Gastroesophageal sphincter (tissue), 4 donors: ENCODE data around the gene KRTDAP. TPM values are rescaled to one million over a fixed set of nuclear protein-coding genes. Genes with fewer than 3 reads are reported as not detected.

Source experiments
- ATAC-seq: fragments of 150-250 bp; one replicate; pipeline ENCODE4 v1.9.1; 2016; ENCODE audit warnings: mild to moderate bottlenecking, moderate library complexity
- H3K27ac ChIP-seq, 4 donors: fragments of 200-600 bp; sonication (generic) in 3 of 4; 1 replicate in 3 of 4; 2 replicates in 1 of 4; pipeline ENCODE4 v1.5.1; 2016 to 2019
- H3K27me3 ChIP-seq: fragments of 200-600 bp; sonication (generic); one replicate; pipeline ENCODE4 v1.5.1; 2019
- H3K36me3 ChIP-seq, 2 donors: fragments of 200-600 bp; sonication (generic); one replicate each; pipeline ENCODE4 v1.5.1; 2019; ENCODE audit warnings: control low read depth in 1 of 2
- H3K4me1 ChIP-seq, 3 donors: fragments of 200-600 bp; sonication (generic); 1 replicate in 2 of 3; 2 replicates in 1 of 3; pipeline ENCODE4 v1.5.1; 2016 to 2019; ENCODE audit warnings: control low read depth in 2 of 3
- H3K4me3 ChIP-seq, 2 donors: fragments of 200-600 bp; sonication (generic); one replicate each; pipeline ENCODE4 v1.5.1; 2019; ENCODE audit warnings: mild to moderate bottlenecking in 1 of 2, moderate library complexity in 1 of 2
- H3K9me3 ChIP-seq, 3 donors: fragments of 200-600 bp; sonication (generic); one replicate each; pipeline ENCODE4 v1.5.1; 2017 to 2019; ENCODE audit warnings: control low read depth in 2 of 3
- CTCF ChIP-seq, 4 experiments: fragments of 200-600 bp in 2 of 4; fragments of 450-650 bp in 2 of 4; sonication (generic) in 1 of 4; IDR thresholded peaks; one replicate each; pipeline ENCODE4 v1.5.1; 2017 to 2019; ENCODE audit warnings: antibody characterized with exemption in 4 of 4, mild to moderate bottlenecking in 2 of 4, moderate library complexity in 2 of 4
- EP300 ChIP-seq: sonication (generic); formaldehyde crosslinking; IDR thresholded peaks from one replicate; pipeline ENCODE4 v1.6.1; 2017; ENCODE audit warnings: antibody characterized with exemption, mild to moderate bottlenecking
- POLR2A ChIP-seq, 2 donors: fragments of 450-650 bp; IDR thresholded peaks; one replicate each; pipeline ENCODE4 v1.6.1; 2017; ENCODE audit warnings: antibody characterized with exemption in 2 of 2, mild to moderate bottlenecking in 2 of 2, moderate library complexity in 1 of 2
- POLR2AphosphoS5 ChIP-seq: sonication (generic); formaldehyde crosslinking; IDR thresholded peaks from one replicate; pipeline ENCODE4 v1.6.1; 2017; ENCODE audit warnings: antibody characterized with exemption
- WGBS, 2 donors: methylation state at CpG; one replicate each; pipeline ENCODE4 v1.1.5; 2018; ENCODE audit warnings: low coverage in 1 of 2; 5-methylcytosine and 5-hydroxymethylcytosine counted together
- total RNA-seq, 4 donors: library from RNA; depleted of rRNA; stranded (reverse); fragments of >200 nt; gene quantifications; one replicate each; pipeline ENCODE4 v1.1.0, GENCODE V29; 2016

KRTDAP gene
- total RNA-seq, result not detected

- ATAC-seq, result no peak
- Histone ChIP-seq H3K4me3 (no peak within 1 kb of the TSS), H3K27ac (no peak within 1 kb of the TSS), H3K27me3 (peaks cover 79% of the 10 kb centered on the region), H3K36me3 (no peaks in the 10 kb centered on the region), H3K4me1 (peaks cover 0 to 4% (median 4%) of the 10 kb centered on the region in 3 donors), H3K9me3 (no peaks in the 10 kb centered on the region)
- TF ChIP-seq CTCF (IDR thresholded peaks at IDR 0.05) (no peak), EP300 (no peak), POLR2A (IDR thresholded peaks at IDR 0.05) (no peak), POLR2AphosphoS5 (no peak)
- 75% methylated on average over 5 of the region's 9 CpGs; no CpG with 5 or more reads in 1 of the 2 donors for WGBS, 2 donors
Measured at GRCh38 chr19:35490364-35490763, at the start of gene KRTDAP. Gene KRTDAP (minus strand): TSS chr19:35490464. CDS start chr19:35490442, 22 bp downstream.

- peaks cover 0 to 8% (median 7%) of the 10 kb centered on the region in 3 donors for H3K4me1 ChIP-seq
- no peaks in the 10 kb centered on the region for H3K9me3 ChIP-seq
- ATAC-seq, result no peak
- no peak overlapping the region for H3K27ac ChIP-seq
- H3K27me3 ChIP-seq, result peaks cover 18% of the 10 kb centered on the region
- no peak for TF ChIP-seq CTCF (IDR thresholded peaks at IDR 0.05)
- TF ChIP-seq POLR2A (IDR thresholded peaks at IDR 0.05), result no peak
- TF ChIP-seq EP300, result no peak
- TF ChIP-seq POLR2AphosphoS5, result no peak
- 81 to 87% methylated on average over 3 to 4 of the region's 12 CpGs for WGBS, 2 donors
- peaks cover 0 to 8% of the 10 kb centered on the region in 2 donors for H3K36me3 ChIP-seq
- no peak overlapping the region for H3K4me3 ChIP-seq
Measured at GRCh38 chr19:35539850-35540249, 49.6 kb upstream of the KRTDAP start.

GRCh38 chr19:35539314-35539713 lies 49.0 kb upstream of the KRTDAP start:
- H3K27ac ChIP-seq, result no peak overlapping the region
- no peak for ATAC-seq
- 35 to 55% methylated on average over 2 to 6 of the region's 6 CpGs for WGBS, 2 donors

GRCh38 chr19:35534803-35535480 lies 44.7 kb upstream of the KRTDAP start:
- H3K27me3 ChIP-seq, result peaks cover 67% of the 10 kb centered on the region
- no peak overlapping the region for H3K27ac ChIP-seq
- no peak for ATAC-seq
- TF ChIP-seq CTCF (IDR thresholded peaks at IDR 0.05), result no peak
- TF ChIP-seq EP300, result no peak
- TF ChIP-seq POLR2A (IDR thresholded peaks at IDR 0.05), result no peak
- no peak for TF ChIP-seq POLR2AphosphoS5
- WGBS, 2 donors, result 50 to 72% methylated on average over 6 of the region's 10 CpGs
- no peaks in the 10 kb centered on the region for H3K36me3 ChIP-seq
- no peak overlapping the region for H3K4me3 ChIP-seq
- peaks cover 0 to 8% (median 0%) of the 10 kb centered on the region in 3 donors for H3K4me1 ChIP-seq
- H3K9me3 ChIP-seq, result no peaks in the 10 kb centered on the region

More at GRCh38 chr19:35539314-35539713, 49.0 kb upstream of the KRTDAP start:
- Histone ChIP-seq H3K27me3 (peaks cover 23% of the 10 kb centered on the region), H3K4me1 (peaks cover 0 to 3% (median 2%) of the 10 kb centered on the region in 3 donors), H3K9me3 (no peaks in the 10 kb centered on the region), H3K4me3 (no peak overlapping the region), H3K36me3 (peaks cover 0 to 8% of the 10 kb centered on the region in 2 donors)
- TF ChIP-seq POLR2A (IDR thresholded peaks at IDR 0.05) (no peak), EP300 (no peak), CTCF (IDR thresholded peaks at IDR 0.05) (no peak), POLR2AphosphoS5 (no peak)
